Measurements from ENCODE around the gene CNTNAP5.

The CNTNAP5 gene

GRCh38 chr2:124088616-124089015 lies 63.5 kb downstream of the CNTNAP5 start:
- Histone ChIP-seq H3K18ac (ENCODE audit: low read length) (no peak overlapping the region), H3K36me3 (ENCODE audit: control insufficient read depth, insufficient read depth, low read length) (no peaks in the 10 kb centered on the region), H3K27me3 (ENCODE audit: insufficient read depth, low read length, poor library complexity) (no peaks in the 10 kb centered on the region), H3K79me2 (ENCODE audit: control insufficient read depth, insufficient read depth, low read length) (no peaks in the 10 kb centered on the region), H3K23ac (ENCODE audit: low read length) (no peak overlapping the region), H2BK120ac (ENCODE audit: low read depth, low read length) (no peak overlapping the region), H2BK15ac (replicated peaks; ENCODE audit: low read depth) (no peak overlapping the region), H3K4me1 (ENCODE audit: control insufficient read depth, low read depth, low read length) (no peaks in the 10 kb centered on the region), H4K8ac (ENCODE audit: low read depth, low read length) (no peak overlapping the region), H3K4me3 (ENCODE audit: low read length) (no peak overlapping the region), H3K56ac (ENCODE audit: low read length) (no peak overlapping the region), H2BK5ac (ENCODE audit: low read length) (no peak overlapping the region), H3K4ac (ENCODE audit: low read depth, low read length) (no peak overlapping the region), H3K27ac (ENCODE audit: low read depth, low read length) (no peak overlapping the region), H4K5ac (ENCODE audit: low read length) (no peak overlapping the region), H2AK5ac (ENCODE audit: low read length) (no peak overlapping the region), H3K79me1 (ENCODE audit: low read length) (no peaks in the 10 kb centered on the region), H3K9ac (ENCODE audit: low read length) (no peak overlapping the region), H3K4me2 (ENCODE audit: low read length) (no peak overlapping the region)
- no CpG with 5 or more reads among the region's 2 CpGs for WGBS (ENCODE audit: extremely low coverage, insufficient coverage, low lambda C conversion rate)
- no peak for DNase-seq

GRCh38 chr2:124091721-124092120 lies 66.6 kb downstream of the CNTNAP5 start:
- no peak overlapping the region for H3K23ac ChIP-seq (ENCODE audit: low read length)
- WGBS (ENCODE audit: extremely low coverage, insufficient coverage, low lambda C conversion rate) = no CpG with 5 or more reads among the region's 5 CpGs
- no peak overlapping the region for H3K27ac ChIP-seq (ENCODE audit: low read depth, low read length)
- no peak overlapping the region for H3K18ac ChIP-seq (ENCODE audit: low read length)
- no peak overlapping the region for H3K56ac ChIP-seq (ENCODE audit: low read length)
- H3K4ac ChIP-seq (ENCODE audit: low read depth, low read length) = no peak overlapping the region
- no peaks in the 10 kb centered on the region for H3K4me1 ChIP-seq (ENCODE audit: control insufficient read depth, low read depth, low read length)
- no peaks in the 10 kb centered on the region for H3K79me1 ChIP-seq (ENCODE audit: low read length)
- no peaks in the 10 kb centered on the region for H3K36me3 ChIP-seq (ENCODE audit: control insufficient read depth, insufficient read depth, low read length)
- no peaks in the 10 kb centered on the region for H3K27me3 ChIP-seq (ENCODE audit: insufficient read depth, low read length, poor library complexity)
- no peak overlapping the region for H2AK5ac ChIP-seq (ENCODE audit: low read length)
- no peak overlapping the region for H3K4me2 ChIP-seq (ENCODE audit: low read length)
- no peak for DNase-seq
- H3K79me2 ChIP-seq (ENCODE audit: control insufficient read depth, insufficient read depth, low read length) = no peaks in the 10 kb centered on the region
- H2BK5ac ChIP-seq (ENCODE audit: low read length) = no peak overlapping the region
- H3K9ac ChIP-seq (ENCODE audit: low read length) = no peak overlapping the region
- no peak overlapping the region for H2BK120ac ChIP-seq (ENCODE audit: low read depth, low read length)
- no peak overlapping the region for H4K5ac ChIP-seq (ENCODE audit: low read length)
- H2BK15ac ChIP-seq (replicated peaks; ENCODE audit: low read depth) = no peak overlapping the region
- no peak overlapping the region for H3K4me3 ChIP-seq (ENCODE audit: low read length)
- H4K8ac ChIP-seq (ENCODE audit: low read depth, low read length) = no peak overlapping the region

- no peak overlapping the region for H2AK5ac ChIP-seq (ENCODE audit: low read length)
- no peak overlapping the region for H4K5ac ChIP-seq (ENCODE audit: low read length)
- H3K36me3 ChIP-seq (ENCODE audit: control insufficient read depth, insufficient read depth, low read length) = no peaks in the 10 kb centered on the region
- no peak overlapping the region for H3K18ac ChIP-seq (ENCODE audit: low read length)
- no CpG with 5 or more reads among the region's 2 CpGs for WGBS (ENCODE audit: extremely low coverage, insufficient coverage, low lambda C conversion rate)
- no peak overlapping the region for H3K4me2 ChIP-seq (ENCODE audit: low read length)
- no peak overlapping the region for H2BK120ac ChIP-seq (ENCODE audit: low read depth, low read length)
- H3K4me1 ChIP-seq (ENCODE audit: control insufficient read depth, low read depth, low read length) = no peaks in the 10 kb centered on the region
- DNase-seq = no peak
- H3K27ac ChIP-seq (ENCODE audit: low read depth, low read length) = no peak overlapping the region
- no peak overlapping the region for H3K4me3 ChIP-seq (ENCODE audit: low read length)
- H3K79me1 ChIP-seq (ENCODE audit: low read length) = no peaks in the 10 kb centered on the region
- no peak overlapping the region for H3K56ac ChIP-seq (ENCODE audit: low read length)
- no peak overlapping the region for H3K23ac ChIP-seq (ENCODE audit: low read length)
- no peak overlapping the region for H3K4ac ChIP-seq (ENCODE audit: low read depth, low read length)
- no peaks in the 10 kb centered on the region for H3K27me3 ChIP-seq (ENCODE audit: insufficient read depth, low read length, poor library complexity)
- no peaks in the 10 kb centered on the region for H3K79me2 ChIP-seq (ENCODE audit: control insufficient read depth, insufficient read depth, low read length)
- H2BK5ac ChIP-seq (ENCODE audit: low read length) = no peak overlapping the region
- H3K9ac ChIP-seq (ENCODE audit: low read length) = no peak overlapping the region
- H2BK15ac ChIP-seq (replicated peaks; ENCODE audit: low read depth) = no peak overlapping the region
- no peak overlapping the region for H4K8ac ChIP-seq (ENCODE audit: low read depth, low read length)
These were observed 67.6 kb downstream of the CNTNAP5 start for GRCh38 chr2:124092651-124093050.

- WGBS (ENCODE audit: extremely low coverage, insufficient coverage, low lambda C conversion rate) = no CpG with 5 or more reads among the region's 1 CpG
- Histone ChIP-seq H3K18ac (ENCODE audit: low read length) (no peak overlapping the region), H3K4me1 (ENCODE audit: control insufficient read depth, low read depth, low read length) (no peaks in the 10 kb centered on the region), H3K79me1 (ENCODE audit: low read length) (no peaks in the 10 kb centered on the region), H3K27ac (ENCODE audit: low read depth, low read length) (no peak overlapping the region), H3K9ac (ENCODE audit: low read length) (no peak overlapping the region), H3K56ac (ENCODE audit: low read length) (no peak overlapping the region), H3K4ac (ENCODE audit: low read depth, low read length) (no peak overlapping the region), H3K23ac (ENCODE audit: low read length) (no peak overlapping the region), H2BK5ac (ENCODE audit: low read length) (no peak overlapping the region), H3K4me2 (ENCODE audit: low read length) (no peak overlapping the region), H3K79me2 (ENCODE audit: control insufficient read depth, insufficient read depth, low read length) (no peaks in the 10 kb centered on the region), H4K5ac (ENCODE audit: low read length) (no peak overlapping the region), H3K36me3 (ENCODE audit: control insufficient read depth, insufficient read depth, low read length) (no peaks in the 10 kb centered on the region), H2BK15ac (replicated peaks; ENCODE audit: low read depth) (no peak overlapping the region), H2AK5ac (ENCODE audit: low read length) (no peak overlapping the region), H3K4me3 (ENCODE audit: low read length) (no peak overlapping the region), H2BK120ac (ENCODE audit: low read depth, low read length) (no peak overlapping the region), H4K8ac (ENCODE audit: low read depth, low read length) (no peak overlapping the region), H3K27me3 (ENCODE audit: insufficient read depth, low read length, poor library complexity) (no peaks in the 10 kb centered on the region)
- DNase-seq = no peak
These were observed 79.8 kb downstream of the CNTNAP5 start for GRCh38 chr2:124104914-124105313.

GRCh38 chr2:124112206-124112605 lies 87.1 kb downstream of the CNTNAP5 start:
- no peak overlapping the region for H3K56ac ChIP-seq (ENCODE audit: low read length)
- no peak overlapping the region for H2BK5ac ChIP-seq (ENCODE audit: low read length)
- H3K4me1 ChIP-seq (ENCODE audit: control insufficient read depth, low read depth, low read length) = no peaks in the 10 kb centered on the region
- H3K4me2 ChIP-seq (ENCODE audit: low read length) = no peak overlapping the region
- H3K4ac ChIP-seq (ENCODE audit: low read depth, low read length) = no peak overlapping the region
- no peak for DNase-seq
- H3K27ac ChIP-seq (ENCODE audit: low read depth, low read length) = no peak overlapping the region
- H3K4me3 ChIP-seq (ENCODE audit: low read length) = no peak overlapping the region
- H3K79me2 ChIP-seq (ENCODE audit: control insufficient read depth, insufficient read depth, low read length) = no peaks in the 10 kb centered on the region
- H3K18ac ChIP-seq (ENCODE audit: low read length) = no peak overlapping the region
- no peak overlapping the region for H4K5ac ChIP-seq (ENCODE audit: low read length)
- no peaks in the 10 kb centered on the region for H3K36me3 ChIP-seq (ENCODE audit: control insufficient read depth, insufficient read depth, low read length)
- no peak overlapping the region for H4K8ac ChIP-seq (ENCODE audit: low read depth, low read length)
- H3K9ac ChIP-seq (ENCODE audit: low read length) = no peak overlapping the region
- no peaks in the 10 kb centered on the region for H3K27me3 ChIP-seq (ENCODE audit: insufficient read depth, low read length, poor library complexity)
- no peak overlapping the region for H3K23ac ChIP-seq (ENCODE audit: low read length)
- H2BK120ac ChIP-seq (ENCODE audit: low read depth, low read length) = no peak overlapping the region
- no peaks in the 10 kb centered on the region for H3K79me1 ChIP-seq (ENCODE audit: low read length)
- no peak overlapping the region for H2AK5ac ChIP-seq (ENCODE audit: low read length)
- no peak overlapping the region for H2BK15ac ChIP-seq (replicated peaks; ENCODE audit: low read depth)

GRCh38 chr2:124112966-124113365 lies 87.9 kb downstream of the CNTNAP5 start:
- Histone ChIP-seq H2AK5ac (ENCODE audit: low read length) (no peak overlapping the region), H3K4me2 (ENCODE audit: low read length) (no peak overlapping the region), H2BK15ac (replicated peaks; ENCODE audit: low read depth) (no peak overlapping the region), H3K27me3 (ENCODE audit: insufficient read depth, low read length, poor library complexity) (no peaks in the 10 kb centered on the region), H3K27ac (ENCODE audit: low read depth, low read length) (no peak overlapping the region), H3K4me1 (ENCODE audit: control insufficient read depth, low read depth, low read length) (no peaks in the 10 kb centered on the region), H3K56ac (ENCODE audit: low read length) (no peak overlapping the region), H3K36me3 (ENCODE audit: control insufficient read depth, insufficient read depth, low read length) (no peaks in the 10 kb centered on the region), H2BK120ac (ENCODE audit: low read depth, low read length) (no peak overlapping the region), H4K8ac (ENCODE audit: low read depth, low read length) (no peak overlapping the region), H3K79me1 (ENCODE audit: low read length) (no peaks in the 10 kb centered on the region), H3K79me2 (ENCODE audit: control insufficient read depth, insufficient read depth, low read length) (no peaks in the 10 kb centered on the region), H4K5ac (ENCODE audit: low read length) (no peak overlapping the region), H3K9ac (ENCODE audit: low read length) (no peak overlapping the region), H3K23ac (ENCODE audit: low read length) (no peak overlapping the region), H3K18ac (ENCODE audit: low read length) (no peak overlapping the region), H2BK5ac (ENCODE audit: low read length) (no peak overlapping the region), H3K4ac (ENCODE audit: low read depth, low read length) (no peak overlapping the region), H3K4me3 (ENCODE audit: low read length) (no peak overlapping the region)
- DNase-seq = no peak
- no CpG with 5 or more reads among the region's 2 CpGs for WGBS (ENCODE audit: extremely low coverage, insufficient coverage, low lambda C conversion rate)
